HepG2 (cell line): Measurements from ENCODE around the gene SRBD1. TPM values are rescaled to one million over a fixed set of nuclear protein-coding genes. Genes with fewer than 3 reads are reported as not detected.
A peak's percentile ranks its signal among the peaks of the same experiment; 100 is the strongest.

Source experiments
- DNMT1 ChIP-seq: sonication (generic); formaldehyde crosslinking; IDR thresholded peaks from 2 replicates; pipeline ENCODE4 v1.5.1; 2020; ENCODE audit warnings: mild to moderate bottlenecking, missing genetic modification reagents
- ETS1 ChIP-seq: sonication (generic); formaldehyde crosslinking; IDR thresholded peaks from 2 replicates; pipeline ENCODE4 v1.4.0; 2020; ENCODE audit warnings: missing genetic modification reagents
- IKZF1 ChIP-seq: fragments of 450-650 bp; IDR thresholded peaks from 2 replicates; pipeline ENCODE4 v1.7.1; 2016
- ISL2 ChIP-seq: sonication (generic); formaldehyde crosslinking; IDR thresholded peaks from 2 replicates; pipeline ENCODE4 v1.5.0; 2020; ENCODE audit warnings: missing genetic modification reagents
- KDM4B ChIP-seq: sonication (generic); formaldehyde crosslinking; IDR thresholded peaks from 2 replicates; pipeline ENCODE4 v1.4.0; 2020; ENCODE audit warnings: missing genetic modification reagents
- MXD4 ChIP-seq: IDR thresholded peaks from 2 replicates; pipeline ENCODE4 v1.6.1; 2016; ENCODE audit warnings: mild to moderate bottlenecking, missing biosample characterization, missing genetic modification reagents
- RBM22 ChIP-seq: fragments of 200-400 bp; formaldehyde crosslinking; optimal IDR thresholded peaks from 2 replicates; pipeline ENCODE3; 2017; ENCODE audit warnings: mild to moderate bottlenecking, low read length, moderate library complexity
- SMC3 ChIP-seq: IDR thresholded peaks from 2 replicates; pipeline ENCODE4 v1.6.1; 2011; ENCODE audit warnings: low read length, improper control_type of control experiment
- SOX6 ChIP-seq, 2 experiments: fragments of 450-650 bp in 1 of 2; sonication (generic) in 1 of 2; formaldehyde crosslinking in 1 of 2; IDR thresholded peaks; 2 replicates each; pipeline versions ENCODE4 v1.4.0 to v1.6.1; 2017 to 2020; ENCODE audit warnings: antibody characterized with exemption in 1 of 2, mild to moderate bottlenecking in 1 of 2, missing genetic modification reagents in 1 of 2
- TBP ChIP-seq: sonication (generic); formaldehyde crosslinking; IDR thresholded peaks from 2 replicates; pipeline ENCODE4 v1.5.0; 2020; ENCODE audit warnings: missing genetic modification reagents
- ZEB1 ChIP-seq: IDR thresholded peaks from 2 replicates; pipeline ENCODE4 v1.6.1; 2012; ENCODE audit warnings: mild to moderate bottlenecking, low read depth, inconsistent platforms; ENCODE audit not compliant: insufficient replicate concordance
- ZFP36L1 ChIP-seq: sonication (generic); formaldehyde crosslinking; IDR thresholded peaks from 2 replicates; pipeline ENCODE4 v1.8.0; 2022; ENCODE audit warnings: mild to moderate bottlenecking, missing genetic modification reagents, moderate library complexity
- ZNF33A ChIP-seq: sonication (generic); formaldehyde crosslinking; IDR thresholded peaks from 2 replicates; pipeline ENCODE4 v1.5.1; 2020; ENCODE audit warnings: missing genetic modification reagents, mild to moderate bottlenecking, moderate library complexity, borderline replicate concordance
- ZNF891 ChIP-seq: sonication (generic); formaldehyde crosslinking; IDR thresholded peaks from 2 replicates; pipeline ENCODE4 v1.5.0; 2020; ENCODE audit warnings: mild to moderate bottlenecking, missing genetic modification reagents
- polyA plus RNA-seq, 8 experiments: library from polyadenylated mRNA; depleted of rRNA in 3 of 8; stranded (reverse) in 7 of 8; unstranded in 1 of 8; fragments of >200 nt; fragmentation: Illumina TruSeq in 4 of 8; extraction: Trizol in 4 of 8; gene quantifications; 2 replicates each; pipeline versions ENCODE4 v1.2.1 to v1.2.3, GENCODE V29; 2011 to 2016; ENCODE audit warnings: low read depth in 4 of 8, missing spikeins in 1 of 8, mixed read lengths in 1 of 8; ENCODE audit not compliant: insufficient read depth in 1 of 8
- total RNA-seq, 5 experiments: library from RNA; depleted of rRNA; stranded (reverse); fragments of >200 nt; fragmentation: Illumina TruSeq; extraction: Trizol; gene quantifications; 2 replicates each; pipeline ENCODE4 v1.2.3, GENCODE V29; 2016; ENCODE audit warnings: low read depth in 1 of 5
- TF ChIP-seq, protein P1 (sequence below): sonication (generic); formaldehyde crosslinking; IDR thresholded peaks from 2 replicates; pipeline ENCODE4 v1.4.0; 2020; ENCODE audit warnings: mild to moderate bottlenecking, missing genetic modification reagents
- TF ChIP-seq, protein P2 (sequence below), 2 experiments: sonication (generic) in 1 of 2; formaldehyde crosslinking in 1 of 2; IDR thresholded peaks; 2 replicates each; pipeline versions ENCODE4 v1.5.1 to v1.6.1; 2011 to 2020; ENCODE audit warnings: borderline replicate concordance in 1 of 2, low read depth in 1 of 2, low read length in 1 of 2, mild to moderate bottlenecking in 1 of 2, missing genetic modification reagents in 1 of 2, moderate library complexity in 1 of 2
- TF ChIP-seq, protein P3 (sequence below): sonication (generic); formaldehyde crosslinking; IDR thresholded peaks from 2 replicates; pipeline ENCODE4 v1.4.0; 2020; ENCODE audit warnings: missing genetic modification reagents, borderline replicate concordance

Gene SRBD1
- total and polyA plus RNA-seq, 2 of the 13 experiments (the other 11 are each of a cell fraction or from before 2014, with no cell fraction given), result 3.2 to 23.9 TPM

DNA sequence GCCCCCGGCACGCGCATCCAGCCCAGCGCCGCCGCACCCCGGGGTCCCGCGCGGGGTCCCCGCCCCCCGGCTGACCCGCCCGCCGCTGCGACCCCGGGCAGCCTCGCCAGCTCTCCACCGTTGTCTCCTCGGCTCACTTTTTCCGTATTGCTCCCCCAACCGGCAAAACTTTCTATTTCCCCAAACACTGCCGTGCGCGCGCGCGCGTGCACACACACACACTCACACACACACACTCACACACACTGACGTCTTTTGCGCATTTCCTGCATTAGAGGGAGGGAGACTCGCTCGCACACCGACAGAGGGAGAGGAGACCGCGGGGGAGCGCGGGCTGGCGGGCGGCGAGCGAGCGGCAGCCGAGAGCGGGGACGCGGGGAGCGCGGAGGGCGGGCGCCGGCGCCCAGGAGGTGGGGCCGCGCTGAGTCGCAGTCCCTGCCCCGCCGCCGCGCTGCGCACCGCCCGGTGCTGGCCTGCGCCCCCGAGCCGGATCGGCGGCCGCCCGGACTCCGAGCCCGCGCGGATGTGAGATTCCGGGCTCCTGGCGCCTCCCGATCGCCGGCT lies 39.9 kb upstream of the SRBD1 start (continued):
- TF ChIP-seq, protein P1, sequence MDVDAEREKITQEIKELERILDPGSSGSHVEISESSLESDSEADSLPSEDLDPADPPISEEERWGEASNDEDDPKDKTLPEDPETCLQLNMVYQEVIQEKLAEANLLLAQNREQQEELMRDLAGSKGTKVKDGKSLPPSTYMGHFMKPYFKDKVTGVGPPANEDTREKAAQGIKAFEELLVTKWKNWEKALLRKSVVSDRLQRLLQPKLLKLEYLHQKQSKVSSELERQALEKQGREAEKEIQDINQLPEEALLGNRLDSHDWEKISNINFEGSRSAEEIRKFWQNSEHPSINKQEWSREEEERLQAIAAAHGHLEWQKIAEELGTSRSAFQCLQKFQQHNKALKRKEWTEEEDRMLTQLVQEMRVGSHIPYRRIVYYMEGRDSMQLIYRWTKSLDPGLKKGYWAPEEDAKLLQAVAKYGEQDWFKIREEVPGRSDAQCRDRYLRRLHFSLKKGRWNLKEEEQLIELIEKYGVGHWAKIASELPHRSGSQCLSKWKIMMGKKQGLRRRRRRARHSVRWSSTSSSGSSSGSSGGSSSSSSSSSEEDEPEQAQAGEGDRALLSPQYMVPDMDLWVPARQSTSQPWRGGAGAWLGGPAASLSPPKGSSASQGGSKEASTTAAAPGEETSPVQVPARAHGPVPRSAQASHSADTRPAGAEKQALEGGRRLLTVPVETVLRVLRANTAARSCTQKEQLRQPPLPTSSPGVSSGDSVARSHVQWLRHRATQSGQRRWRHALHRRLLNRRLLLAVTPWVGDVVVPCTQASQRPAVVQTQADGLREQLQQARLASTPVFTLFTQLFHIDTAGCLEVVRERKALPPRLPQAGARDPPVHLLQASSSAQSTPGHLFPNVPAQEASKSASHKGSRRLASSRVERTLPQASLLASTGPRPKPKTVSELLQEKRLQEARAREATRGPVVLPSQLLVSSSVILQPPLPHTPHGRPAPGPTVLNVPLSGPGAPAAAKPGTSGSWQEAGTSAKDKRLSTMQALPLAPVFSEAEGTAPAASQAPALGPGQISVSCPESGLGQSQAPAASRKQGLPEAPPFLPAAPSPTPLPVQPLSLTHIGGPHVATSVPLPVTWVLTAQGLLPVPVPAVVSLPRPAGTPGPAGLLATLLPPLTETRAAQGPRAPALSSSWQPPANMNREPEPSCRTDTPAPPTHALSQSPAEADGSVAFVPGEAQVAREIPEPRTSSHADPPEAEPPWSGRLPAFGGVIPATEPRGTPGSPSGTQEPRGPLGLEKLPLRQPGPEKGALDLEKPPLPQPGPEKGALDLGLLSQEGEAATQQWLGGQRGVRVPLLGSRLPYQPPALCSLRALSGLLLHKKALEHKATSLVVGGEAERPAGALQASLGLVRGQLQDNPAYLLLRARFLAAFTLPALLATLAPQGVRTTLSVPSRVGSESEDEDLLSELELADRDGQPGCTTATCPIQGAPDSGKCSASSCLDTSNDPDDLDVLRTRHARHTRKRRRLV, result no peak
- TF ChIP-seq ZNF33A (CRISPR knock-in tag) (no peak), ETS1 (no peak), ISL2 (CRISPR knock-in tag) (peak; percentile 73), SOX6 (IDR thresholded peaks at IDR 0.05) (no peak), SOX6 (CRISPR knock-in tag; IDR thresholded peaks at IDR 0.05) (no peak), KDM4B (CRISPR knock-in tag) (no peak), ZFP36L1 (CRISPR knock-in tag) (no peak), IKZF1 (no peak), DNMT1 (CRISPR knock-in tag) (0 out of 2 replicates have a peak, but pooled peaks have one; percentile 16), TBP (no peak), RBM22 (no peak), ZNF891 (CRISPR knock-in tag) (no peak), ZEB1 (no peak), SMC3 (0 out of 2 replicates have a peak, but pooled peaks have one; percentile 17), MXD4 (CRISPR knock-in tag) (no peak; the same call in 1 of the 2 replicates)
- TF ChIP-seq, protein P2, sequence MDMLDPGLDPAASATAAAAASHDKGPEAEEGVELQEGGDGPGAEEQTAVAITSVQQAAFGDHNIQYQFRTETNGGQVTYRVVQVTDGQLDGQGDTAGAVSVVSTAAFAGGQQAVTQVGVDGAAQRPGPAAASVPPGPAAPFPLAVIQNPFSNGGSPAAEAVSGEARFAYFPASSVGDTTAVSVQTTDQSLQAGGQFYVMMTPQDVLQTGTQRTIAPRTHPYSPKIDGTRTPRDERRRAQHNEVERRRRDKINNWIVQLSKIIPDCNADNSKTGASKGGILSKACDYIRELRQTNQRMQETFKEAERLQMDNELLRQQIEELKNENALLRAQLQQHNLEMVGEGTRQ (IDR thresholded peaks at IDR 0.05; ENCODE audit: low read depth, low read length), result no peak
- TF ChIP-seq, protein P2 (CRISPR knock-in tag; IDR thresholded peaks at IDR 0.05; ENCODE audit: borderline replicate concordance), result no peak
- TF ChIP-seq, protein P3, sequence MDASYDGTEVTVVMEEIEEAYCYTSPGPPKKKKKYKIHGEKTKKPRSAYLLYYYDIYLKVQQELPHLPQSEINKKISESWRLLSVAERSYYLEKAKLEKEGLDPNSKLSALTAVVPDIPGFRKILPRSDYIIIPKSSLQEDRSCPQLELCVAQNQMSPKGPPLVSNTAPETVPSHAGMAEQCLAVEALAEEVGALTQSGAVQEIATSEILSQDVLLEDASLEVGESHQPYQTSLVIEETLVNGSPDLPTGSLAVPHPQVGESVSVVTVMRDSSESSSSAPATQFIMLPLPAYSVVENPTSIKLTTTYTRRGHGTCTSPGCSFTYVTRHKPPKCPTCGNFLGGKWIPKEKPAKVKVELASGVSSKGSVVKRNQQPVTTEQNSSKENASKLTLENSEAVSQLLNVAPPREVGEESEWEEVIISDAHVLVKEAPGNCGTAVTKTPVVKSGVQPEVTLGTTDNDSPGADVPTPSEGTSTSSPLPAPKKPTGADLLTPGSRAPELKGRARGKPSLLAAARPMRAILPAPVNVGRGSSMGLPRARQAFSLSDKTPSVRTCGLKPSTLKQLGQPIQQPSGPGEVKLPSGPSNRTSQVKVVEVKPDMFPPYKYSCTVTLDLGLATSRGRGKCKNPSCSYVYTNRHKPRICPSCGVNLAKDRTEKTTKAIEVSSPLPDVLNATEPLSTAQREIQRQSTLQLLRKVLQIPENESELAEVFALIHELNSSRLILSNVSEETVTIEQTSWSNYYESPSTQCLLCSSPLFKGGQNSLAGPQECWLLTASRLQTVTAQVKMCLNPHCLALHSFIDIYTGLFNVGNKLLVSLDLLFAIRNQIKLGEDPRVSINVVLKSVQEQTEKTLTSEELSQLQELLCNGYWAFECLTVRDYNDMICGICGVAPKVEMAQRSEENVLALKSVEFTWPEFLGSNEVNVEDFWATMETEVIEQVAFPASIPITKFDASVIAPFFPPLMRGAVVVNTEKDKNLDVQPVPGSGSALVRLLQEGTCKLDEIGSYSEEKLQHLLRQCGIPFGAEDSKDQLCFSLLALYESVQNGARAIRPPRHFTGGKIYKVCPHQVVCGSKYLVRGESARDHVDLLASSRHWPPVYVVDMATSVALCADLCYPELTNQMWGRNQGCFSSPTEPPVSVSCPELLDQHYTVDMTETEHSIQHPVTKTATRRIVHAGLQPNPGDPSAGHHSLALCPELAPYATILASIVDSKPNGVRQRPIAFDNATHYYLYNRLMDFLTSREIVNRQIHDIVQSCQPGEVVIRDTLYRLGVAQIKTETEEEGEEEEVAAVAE, result no peak
